GM12891 (cell line): ENCODE results near the gene SIL1.
A peak's percentile ranks its signal among the peaks of the same experiment; 100 is the strongest.
"Not testable (repeated sequence)": the region's sequence is repeated elsewhere in the genome, so short reads cannot be mapped to it uniquely, and the experiment has no call there.

Experiments used
- DNase-seq: peaks from one replicate; pipeline ENCODE4 v3.0.0; 2011; ENCODE audit warnings: low spot score; ENCODE audit not compliant: insufficient read length
- FAIRE-seq: peaks from 2 replicates; lab custom pipeline; 2011; peaks lifted over from hg19 to GRCh38; lab: Jason Lieb, UNC
- PAX5 ChIP-seq: IDR thresholded peaks from 2 replicates; pipeline ENCODE4 v1.6.1; 2011; ENCODE audit warnings: low read length, moderate library complexity, mild to moderate bottlenecking; ENCODE audit not compliant: insufficient read depth, severe bottlenecking
- POLR2A ChIP-seq: IDR thresholded peaks from 2 replicates; pipeline ENCODE4 v1.6.1; 2011; ENCODE audit warnings: low read depth, low read length, control low read depth
- POLR2AphosphoS5 ChIP-seq: IDR thresholded peaks from 2 replicates; pipeline ENCODE4 v1.6.1; 2011; ENCODE audit warnings: low read depth, low read length, control low read depth
- POU2F2 ChIP-seq: IDR thresholded peaks from 2 replicates; pipeline ENCODE4 v1.6.1; 2011; ENCODE audit warnings: low read depth, mild to moderate bottlenecking, control low read depth, low read length, moderate library complexity
- SPI1 ChIP-seq: IDR thresholded peaks from 2 replicates; pipeline ENCODE4 v1.6.1; 2011; ENCODE audit warnings: low read depth, low read length, control low read depth
- TAF1 ChIP-seq: IDR thresholded peaks from 2 replicates; pipeline ENCODE4 v1.6.1; 2011; ENCODE audit warnings: low read depth, low read length, control low read depth

Gene SIL1

GRCh38 chr5:139226131-139226530 is 28.0 kb upstream of the SIL1 start:
- no peak for FAIRE-seq

DNA sequence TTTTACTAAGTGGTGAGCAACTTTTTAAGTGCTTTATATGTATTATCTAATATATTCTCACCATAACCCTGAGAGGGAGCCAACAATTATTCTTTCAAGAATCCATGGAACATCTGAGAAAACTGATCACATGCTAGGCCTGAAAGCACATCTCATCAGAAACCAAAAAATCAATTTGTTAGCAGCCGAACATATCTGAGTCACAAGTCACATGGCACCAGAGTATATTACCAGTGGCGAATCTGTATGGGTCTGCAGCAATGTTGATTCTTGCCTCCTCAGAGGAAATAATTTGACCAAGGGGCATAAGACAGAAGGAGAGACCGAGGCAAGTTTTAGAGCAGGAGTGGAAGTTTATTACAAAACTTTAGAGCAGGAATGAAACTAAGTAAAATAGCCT is 25.3 kb upstream of the SIL1 start:
- FAIRE-seq (no peak), DNase-seq (no peak)
- no peak for TF ChIP-seq PAX5
- TF ChIP-seq POLR2A: no peak

More at GRCh38 chr5:139226131-139226530, 28.0 kb upstream of the SIL1 start:
- TF ChIP-seq SPI1: no peak
- TF ChIP-seq TAF1: no peak
- no peak for TF ChIP-seq POU2F2
- no peak for TF ChIP-seq PAX5
- TF ChIP-seq POLR2A: no peak
- no peak for TF ChIP-seq POLR2AphosphoS5
- no peak for DNase-seq

DNA sequence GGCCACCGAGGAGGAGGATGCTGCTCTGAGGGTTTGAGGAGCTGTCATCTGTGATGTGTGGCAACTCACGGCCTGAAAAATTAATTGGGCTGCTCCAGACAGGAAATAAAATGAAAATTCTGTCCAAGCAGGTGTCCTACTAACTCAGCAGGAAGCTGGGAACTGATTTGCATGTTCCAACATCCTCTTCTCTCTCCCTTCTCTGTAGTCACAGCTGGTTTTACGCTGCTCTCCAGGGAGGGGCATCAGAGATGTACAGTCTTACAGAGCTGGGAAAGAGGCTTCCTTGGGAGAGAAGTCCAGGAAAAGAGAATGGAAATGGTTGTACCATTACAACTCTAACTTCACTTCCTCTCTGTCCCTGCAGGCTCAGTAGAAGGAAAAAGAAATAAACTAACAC is 24.2 kb upstream of the SIL1 start:
- FAIRE-seq: no peak
- no peak for TF ChIP-seq SPI1
- TF ChIP-seq PAX5: no peak
- TF ChIP-seq POLR2AphosphoS5: no peak
- TF ChIP-seq POU2F2: no peak
- no peak for DNase-seq

GRCh38 chr5:139218038-139218437 is 19.9 kb upstream of the SIL1 start:
- DNase-seq, FAIRE-seq: not testable (repeated sequence)

DNA sequence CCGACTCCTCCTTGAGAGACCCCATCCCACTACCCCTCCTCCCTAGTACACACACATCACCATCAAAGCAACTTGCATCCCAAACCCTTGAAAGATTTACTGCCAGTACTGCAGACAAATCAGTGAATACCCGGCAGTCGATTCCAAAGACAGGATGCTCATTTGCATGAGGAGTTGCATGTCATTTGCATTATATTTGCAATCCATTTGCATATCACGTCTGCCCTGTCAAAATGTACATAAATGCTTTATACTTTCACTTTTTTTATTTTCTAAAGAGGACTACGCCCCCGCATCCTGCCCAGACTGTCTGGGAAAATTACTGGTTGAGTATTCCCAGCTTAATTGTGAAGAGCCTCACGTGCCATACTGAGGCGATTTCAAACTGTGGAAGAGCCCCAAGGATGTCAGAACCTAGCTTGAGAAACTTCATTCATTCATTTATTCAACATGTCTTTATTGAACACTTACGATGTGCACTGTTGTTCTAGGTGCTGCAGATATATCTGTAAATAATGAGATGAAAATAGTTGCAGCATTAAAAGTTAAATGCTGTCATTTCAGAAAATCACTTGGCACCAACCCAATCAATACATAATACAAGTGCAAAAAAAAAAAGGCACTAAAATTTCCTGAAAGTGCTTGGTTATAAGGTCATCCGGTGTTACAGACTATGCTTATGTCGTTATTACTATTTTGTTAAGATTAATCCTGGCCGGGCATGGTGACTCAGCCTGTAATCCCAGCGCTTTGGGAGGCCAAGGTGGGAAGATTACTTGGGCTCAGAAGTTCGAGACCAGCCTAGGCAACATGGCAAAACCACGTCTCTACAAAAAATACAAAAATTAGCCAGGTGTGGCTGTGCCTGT is 17.2 kb upstream of the SIL1 start:
- FAIRE-seq (peak; percentile 43), DNase-seq (no peak)
- TF ChIP-seq SPI1 (no peak), POLR2A (no peak), PAX5 (no peak), TAF1 (no peak), POLR2AphosphoS5 (no peak), POU2F2 (0 out of 2 replicates have a peak, but pooled peaks have one; percentile 38)

DNA sequence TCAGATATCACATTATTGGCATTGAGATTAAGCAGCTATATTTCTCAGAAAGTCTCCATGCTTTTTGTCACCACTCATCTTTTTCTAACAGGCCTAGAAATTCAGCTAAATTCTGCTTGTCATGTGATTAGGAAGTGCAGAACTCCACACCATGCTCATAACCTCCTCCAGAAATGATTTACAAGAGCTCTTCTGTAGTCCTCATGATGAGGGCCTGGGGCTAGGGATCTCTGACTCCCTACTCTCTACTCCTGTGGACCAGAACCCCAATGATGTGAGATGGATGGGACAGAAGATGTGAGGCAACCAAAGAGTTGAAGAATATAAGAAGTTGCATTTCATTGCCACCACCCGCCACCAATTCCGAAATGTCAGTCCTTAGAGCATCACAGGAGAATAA is 16.5 kb upstream of the SIL1 start:
- FAIRE-seq (no peak), DNase-seq (no peak)
- TF ChIP-seq SPI1 (no peak), PAX5 (no peak), POLR2A (no peak), POU2F2 (no peak), TAF1 (no peak), POLR2AphosphoS5 (no peak)

DNA sequence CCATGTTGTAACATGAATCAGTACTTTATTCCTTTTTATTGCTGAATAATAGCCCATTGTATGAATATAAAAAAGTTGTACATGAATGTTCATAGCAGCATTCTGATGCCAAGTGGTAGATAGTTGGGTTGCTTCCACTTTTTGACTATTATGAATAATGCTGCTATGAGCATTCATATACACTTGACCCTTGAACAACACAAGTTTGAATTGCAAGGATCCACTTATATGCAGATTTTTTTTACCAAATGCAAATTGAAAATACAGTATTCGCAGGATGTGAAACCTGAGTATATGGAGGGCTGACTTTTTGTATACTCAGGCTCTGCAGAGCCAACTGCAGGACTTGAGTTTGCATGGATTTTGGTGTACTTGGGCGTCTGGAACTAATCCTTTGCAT is 14.7 kb upstream of the SIL1 start:
- TF ChIP-seq POLR2AphosphoS5: no peak
- no peak for TF ChIP-seq POLR2A
- no peak for TF ChIP-seq SPI1
- no peak for TF ChIP-seq PAX5
- no peak for TF ChIP-seq POU2F2
- no peak for TF ChIP-seq TAF1

GRCh38 chr5:139212486-139212885 is 14.3 kb upstream of the SIL1 start:
- TF ChIP-seq POLR2A (no peak), POU2F2 (no peak), POLR2AphosphoS5 (no peak), TAF1 (no peak), PAX5 (no peak), SPI1 (no peak)
- DNase-seq (no peak), FAIRE-seq (no peak)

More for the DNA sequence above, 14.7 kb upstream of the SIL1 start:
- DNase-seq: no peak
- FAIRE-seq: no peak

GRCh38 chr5:139210585-139210984 is 12.4 kb upstream of the SIL1 start:
- TF ChIP-seq POLR2A: no peak
- no peak for TF ChIP-seq SPI1
- TF ChIP-seq POLR2AphosphoS5: no peak
- TF ChIP-seq PAX5: no peak
- TF ChIP-seq POU2F2: no peak
- no peak for FAIRE-seq
- no peak for DNase-seq

GRCh38 chr5:139207297-139208000 is 9.3 kb upstream of the SIL1 start:
- FAIRE-seq: no peak
- DNase-seq: no peak
- TF ChIP-seq POU2F2: no peak
- no peak for TF ChIP-seq SPI1
- no peak for TF ChIP-seq PAX5
- TF ChIP-seq POLR2AphosphoS5: no peak
